Activated CD4-positive, alpha-beta T cell treated with anti-CD3 and anti-CD28 coated beads for 24 hours (primary cell): ENCODE results near the gene FOXL3.

Experiments
- DNase-seq, 2 donors: peaks; one replicate each; pipeline ENCODE4 v3.0.0-alpha.2; 2020; ENCODE audit warnings: low read depth in 2 of 2

Gene FOXL3

DNA sequence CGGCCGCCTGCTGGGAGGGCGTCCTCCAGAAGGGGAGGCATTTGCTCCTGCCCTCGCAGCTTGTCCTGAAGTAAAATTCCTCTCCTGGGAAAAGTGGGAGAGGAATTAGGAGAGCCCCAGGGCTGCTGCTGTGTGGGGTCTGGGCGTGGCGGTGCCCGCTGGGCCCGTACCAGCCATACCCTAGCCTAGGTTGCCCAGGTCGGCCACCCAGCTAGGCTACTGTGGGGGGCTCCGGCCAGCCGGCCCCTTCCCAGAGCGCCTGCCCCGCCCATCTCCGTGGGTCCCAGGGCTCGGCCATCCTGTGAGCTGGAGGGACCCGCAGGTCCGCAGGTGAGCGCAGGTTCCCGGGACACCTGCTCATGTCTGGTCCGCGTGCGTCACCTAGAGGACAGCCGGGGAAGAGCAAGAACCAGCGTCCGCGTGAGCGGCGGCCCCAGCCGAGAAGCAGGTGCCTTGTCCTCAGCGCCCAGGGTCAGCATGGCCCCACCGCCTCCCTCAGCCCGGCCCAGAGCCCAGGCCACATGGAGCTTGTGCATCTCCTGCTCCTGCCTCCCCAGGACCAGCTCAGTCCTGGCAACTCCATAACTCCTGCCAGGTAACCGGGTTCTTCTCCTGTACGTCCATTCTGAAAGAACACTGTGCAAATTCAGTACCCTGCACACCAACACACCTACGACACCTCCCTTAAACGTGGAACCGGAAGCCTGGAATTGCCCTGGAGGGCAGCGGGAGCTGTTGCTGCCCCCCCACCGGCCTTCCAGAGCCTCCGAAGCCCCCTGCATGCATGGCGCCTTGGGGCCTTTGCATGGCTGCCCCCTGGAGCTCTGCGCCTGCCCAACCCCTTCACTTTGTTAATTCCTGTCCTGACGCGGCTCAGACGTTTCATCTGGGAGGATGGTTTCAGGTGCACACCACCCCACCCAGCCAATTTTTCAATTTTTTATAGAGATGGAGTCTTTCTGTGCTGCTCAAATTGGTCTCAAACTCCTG, 22.8 kb upstream of the FOXL3 start:
- DNase-seq, result no peak

DNA sequence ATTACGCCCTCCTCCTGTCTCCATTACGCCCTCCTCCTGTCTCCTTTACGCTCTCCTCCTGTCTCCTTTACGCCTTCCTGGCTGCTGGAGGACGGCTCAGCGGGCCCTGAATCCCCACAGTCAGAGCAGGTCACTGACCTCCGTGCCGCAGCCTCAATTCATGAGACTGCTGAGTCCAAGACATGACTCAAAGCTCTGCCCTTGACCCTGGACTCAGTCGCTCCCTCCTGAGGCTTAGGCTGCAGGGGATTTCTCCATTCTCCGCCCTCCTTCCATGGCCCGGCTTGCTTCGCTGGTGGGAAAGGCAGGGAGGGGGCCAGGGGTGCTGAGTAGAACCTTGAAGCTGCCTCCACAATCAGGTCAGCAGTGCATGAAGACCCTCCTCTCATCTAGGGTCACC, 21.0 kb upstream of the FOXL3 start:
- DNase-seq, result no peak

DNA sequence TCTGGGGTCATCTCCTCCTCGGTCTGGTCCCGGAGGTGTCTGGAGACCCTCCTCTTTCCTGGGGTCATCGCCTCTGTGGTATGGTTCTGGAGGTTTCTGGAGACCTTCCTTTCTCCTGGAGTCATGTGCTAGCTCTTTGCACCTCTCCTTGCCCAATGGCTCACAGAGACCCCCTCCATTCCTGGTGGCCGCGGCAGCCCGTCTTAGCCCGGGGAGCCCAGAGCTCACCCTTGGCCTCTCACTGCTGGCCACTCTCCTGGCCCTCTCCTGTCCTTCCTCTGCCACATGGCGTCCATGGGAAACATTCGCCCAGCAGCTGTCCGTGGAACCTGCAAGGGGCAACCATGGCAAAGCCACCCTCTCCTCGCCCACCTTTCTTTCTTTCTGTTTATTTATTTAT, 20.2 kb upstream of the FOXL3 start:
- DNase-seq, result no peak

DNA sequence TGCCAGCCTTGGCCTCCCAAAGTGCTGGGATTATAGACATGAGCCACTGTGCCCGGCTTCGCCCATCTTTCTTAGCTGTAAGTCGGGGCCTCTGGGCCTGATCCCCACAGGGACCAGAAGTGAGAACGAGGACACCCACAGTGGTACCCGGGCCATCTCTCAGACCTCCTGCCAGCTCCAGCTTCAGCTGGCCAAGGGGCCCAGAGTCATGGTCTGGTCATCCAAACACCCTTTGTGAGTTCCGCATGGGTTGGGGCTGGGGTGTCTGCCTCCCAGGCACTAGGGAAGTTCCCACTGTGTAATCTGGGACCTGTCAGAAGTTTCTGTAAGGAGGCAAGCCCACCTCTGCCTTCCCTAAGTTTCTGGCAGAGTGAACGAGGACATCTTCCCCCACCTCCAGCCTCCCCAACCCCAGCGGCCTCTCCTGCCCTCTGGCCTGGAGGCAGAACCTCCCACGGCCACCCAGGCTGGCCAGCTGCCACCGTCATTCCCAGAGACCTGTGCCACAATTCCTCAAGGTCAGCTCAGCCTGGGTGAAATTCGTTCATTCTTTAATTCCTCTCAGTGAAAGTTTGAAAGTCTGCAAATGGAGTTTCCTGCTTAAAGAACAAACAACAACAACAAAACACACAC, 19.5 kb upstream of the FOXL3 start:
- DNase-seq, result no peak

DNA sequence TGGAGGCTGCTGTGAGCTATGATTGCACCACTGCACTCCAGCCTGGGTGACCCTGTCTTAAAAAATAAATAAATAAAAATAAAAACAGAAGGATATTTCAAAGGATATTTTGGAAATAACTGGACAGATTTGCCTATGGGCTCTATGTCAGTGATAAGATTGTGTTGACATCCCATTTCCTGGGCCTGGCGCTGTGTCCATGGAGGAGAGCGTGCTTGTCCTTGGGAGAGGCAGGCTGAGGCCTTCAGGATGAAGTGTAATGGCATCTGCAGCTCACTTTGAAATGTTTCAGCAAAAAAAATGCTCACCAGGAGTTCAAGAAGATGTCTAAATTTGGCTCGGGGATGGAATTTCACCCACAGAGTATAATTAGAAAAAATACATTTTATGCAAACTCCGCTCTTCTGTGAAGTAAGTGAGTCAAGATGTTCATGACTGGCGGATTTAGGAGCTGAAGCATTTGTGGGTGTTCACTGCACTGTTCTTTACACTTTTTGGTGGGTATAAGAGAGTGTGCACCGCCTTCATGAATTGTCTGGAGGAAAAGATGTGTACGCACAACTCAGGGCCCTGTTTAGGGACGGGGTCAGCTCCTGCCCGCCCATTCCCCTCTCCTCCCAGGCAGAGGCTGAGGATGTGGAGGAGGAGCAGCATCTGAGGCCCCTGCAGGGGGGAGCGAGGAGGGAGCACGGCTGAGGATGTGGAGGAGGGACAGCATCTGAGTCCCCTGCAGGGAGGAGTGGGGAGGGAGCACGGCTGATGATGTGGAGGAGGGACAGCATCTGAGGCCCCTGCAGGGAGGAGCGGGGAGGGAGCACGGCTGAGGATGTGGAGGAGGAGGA, 18.5 kb upstream of the FOXL3 start:
- DNase-seq, result no peak

DNA sequence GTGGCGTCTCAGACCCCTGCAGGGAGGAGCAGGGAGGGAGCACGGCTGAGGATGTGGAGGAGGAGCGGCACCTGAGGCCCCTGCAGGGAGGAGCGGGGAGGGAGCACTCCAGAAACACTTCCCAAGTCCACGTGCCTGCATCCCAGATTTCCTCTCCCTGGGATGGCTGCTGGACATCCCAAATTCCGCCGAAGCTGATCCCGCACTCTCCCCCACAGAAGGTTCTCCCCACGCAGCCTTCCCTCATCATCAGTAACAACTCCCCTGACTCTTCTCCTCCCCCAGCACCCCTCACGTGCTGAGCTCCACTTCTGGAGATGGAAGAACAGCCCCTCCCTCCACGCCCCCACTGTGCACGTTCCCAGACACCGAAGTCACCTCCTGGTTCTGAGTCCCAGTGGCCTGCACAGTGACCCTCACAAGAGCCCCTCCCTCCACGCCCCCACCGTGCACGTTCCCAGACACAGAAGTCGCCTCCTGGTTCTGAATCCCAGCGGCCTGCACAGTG, 17.8 kb upstream of the FOXL3 start:
- DNase-seq, result no peak

DNA sequence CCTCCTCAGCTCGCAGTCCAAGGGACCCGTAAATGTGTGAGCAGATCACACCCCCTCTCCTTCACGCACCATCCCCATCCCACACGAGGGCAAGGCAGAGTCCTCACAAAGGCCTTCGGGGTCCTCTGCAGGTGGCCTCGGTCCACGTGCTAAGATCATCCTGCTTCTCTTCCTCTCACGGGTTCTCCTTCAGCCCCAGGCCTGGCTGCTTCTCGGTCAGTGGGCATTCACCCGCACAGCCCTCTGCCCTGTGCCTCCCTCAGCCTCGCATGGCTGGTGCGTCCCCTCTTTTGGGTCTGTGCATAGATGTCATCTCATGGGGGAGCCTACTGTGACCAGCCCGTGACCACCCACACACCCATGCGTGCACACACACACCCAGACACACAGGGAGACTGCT, 17.3 kb upstream of the FOXL3 start:
- no peak for DNase-seq

DNA sequence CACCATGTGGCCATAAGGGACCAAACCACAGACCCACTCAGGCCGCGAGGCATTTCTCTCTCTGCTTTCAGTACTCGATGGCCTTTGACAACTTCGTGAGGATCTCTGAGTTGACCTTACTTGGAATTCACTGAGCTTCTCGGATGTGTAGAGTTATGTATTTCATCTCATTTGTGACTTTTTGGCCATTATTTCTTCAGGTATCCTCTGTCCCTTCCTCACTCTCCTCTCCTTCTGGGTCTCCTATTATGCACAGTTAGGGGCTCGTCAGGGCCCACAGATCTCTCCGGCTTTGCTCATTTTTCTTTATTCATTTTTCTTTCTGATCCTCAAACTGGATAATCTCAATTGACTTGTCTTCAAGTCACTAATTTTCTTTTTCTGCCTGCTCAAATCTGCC, 16.6 kb upstream of the FOXL3 start:
- DNase-seq, result no peak

DNA sequence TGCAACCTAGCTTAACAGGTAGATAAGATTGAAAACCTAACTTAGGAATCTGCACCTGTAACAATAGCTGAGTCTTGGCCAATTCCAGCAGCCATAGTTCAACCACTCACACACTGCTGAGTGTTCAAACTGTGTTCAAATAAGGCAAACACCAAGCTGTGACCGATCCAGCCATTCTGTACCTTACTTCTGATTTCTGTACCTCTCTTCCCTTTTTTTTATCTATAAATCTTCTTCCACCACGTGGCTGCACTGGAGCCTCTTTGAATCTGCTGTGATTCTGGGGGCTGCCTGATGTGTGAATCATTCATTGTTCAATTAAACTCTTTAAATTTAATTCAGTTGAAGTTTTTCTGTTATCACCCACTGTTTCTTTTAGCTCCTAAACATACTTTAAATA, 15.7 kb upstream of the FOXL3 start:
- DNase-seq, result no peak

DNA sequence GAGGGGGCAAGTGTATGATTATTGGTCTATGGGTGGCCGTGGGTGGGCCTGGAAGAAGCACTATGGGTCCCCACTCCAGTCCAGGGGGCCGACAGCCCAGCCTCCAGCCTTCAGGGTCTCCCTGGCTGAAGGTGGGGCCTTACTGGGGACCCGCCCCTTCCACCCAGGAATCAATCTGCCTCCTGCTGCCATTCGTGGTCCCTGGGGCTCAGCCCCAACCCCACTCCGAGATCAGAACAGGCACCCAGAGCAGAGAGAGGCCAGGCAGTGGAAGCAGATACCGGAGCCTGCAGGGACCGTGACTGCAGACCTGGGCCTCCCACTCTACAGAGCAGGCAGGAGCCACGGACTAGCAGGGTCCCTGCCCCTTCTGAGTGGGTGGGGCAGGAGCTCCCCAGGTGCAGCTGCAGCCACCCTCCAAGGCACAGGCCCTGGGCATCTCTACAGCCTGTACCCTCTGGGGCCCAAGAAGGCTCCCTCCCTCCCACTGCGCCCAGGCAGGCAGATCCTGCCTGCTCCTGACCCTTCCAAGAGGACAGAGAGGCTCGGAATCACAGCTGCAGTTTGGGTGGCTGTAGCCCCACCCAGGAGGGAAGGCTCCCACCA, 13.6 kb upstream of the FOXL3 start:
- DNase-seq, result no peak

DNA sequence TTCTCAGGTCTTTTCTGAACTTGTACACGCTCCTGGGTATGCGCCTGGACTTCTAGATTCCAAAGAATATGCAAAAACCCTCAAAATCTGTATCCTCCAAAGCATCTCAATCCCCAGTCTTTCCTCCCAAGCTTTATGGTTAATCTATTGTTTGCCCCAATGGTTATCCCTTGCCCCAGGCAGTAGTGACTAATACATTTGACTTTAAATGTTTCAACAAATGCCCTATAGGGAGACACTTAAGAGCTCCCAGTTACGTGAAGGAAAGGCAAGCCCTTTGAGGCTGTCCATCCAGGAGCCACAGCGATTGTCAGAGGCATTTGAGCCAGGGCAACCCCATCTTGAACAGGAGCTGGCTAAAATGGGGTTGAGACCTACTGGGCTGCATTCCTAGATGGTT, 12.7 kb upstream of the FOXL3 start:
- DNase-seq, result no peak

DNA sequence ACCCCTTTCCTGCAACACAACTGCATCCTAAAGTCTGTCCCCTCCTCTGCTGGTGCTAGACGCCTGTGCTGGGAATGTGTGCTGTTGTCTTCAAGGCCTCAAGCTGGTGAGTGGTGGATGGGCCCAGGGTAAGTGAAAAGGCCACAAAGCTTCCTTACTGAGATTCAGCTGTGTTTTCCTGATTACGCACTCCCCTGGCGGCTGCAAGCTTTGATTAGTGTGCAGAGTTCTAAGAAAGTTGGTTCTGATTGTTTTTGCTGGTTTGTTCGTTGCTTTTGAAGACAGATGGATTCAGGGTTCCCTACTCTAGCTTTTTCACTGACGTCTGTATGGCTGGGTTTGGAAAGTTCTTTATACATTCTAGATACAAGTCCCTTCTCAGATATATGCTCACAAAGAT, 11.9 kb upstream of the FOXL3 start:
- DNase-seq, result no peak

DNA sequence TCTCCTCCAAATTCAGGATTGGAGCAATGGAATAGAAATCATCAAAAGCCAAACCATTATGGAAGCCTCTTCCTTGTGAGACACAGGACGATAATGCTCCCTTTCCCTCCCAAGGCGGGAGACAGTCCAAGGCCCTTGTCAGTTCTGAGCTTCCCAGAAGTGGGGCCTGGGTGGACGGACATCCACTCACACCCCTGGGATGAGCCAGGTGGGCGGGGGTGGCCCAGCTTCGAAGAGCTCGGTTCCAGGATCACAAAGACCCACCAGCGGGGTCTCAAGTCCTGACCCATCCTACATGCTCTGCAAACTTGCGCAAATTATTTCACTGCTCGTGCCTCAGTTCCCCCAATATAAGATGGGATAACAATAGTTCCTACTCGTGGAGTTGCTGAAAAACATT, 10.1 kb upstream of the FOXL3 start:
- DNase-seq, result no peak

DNA sequence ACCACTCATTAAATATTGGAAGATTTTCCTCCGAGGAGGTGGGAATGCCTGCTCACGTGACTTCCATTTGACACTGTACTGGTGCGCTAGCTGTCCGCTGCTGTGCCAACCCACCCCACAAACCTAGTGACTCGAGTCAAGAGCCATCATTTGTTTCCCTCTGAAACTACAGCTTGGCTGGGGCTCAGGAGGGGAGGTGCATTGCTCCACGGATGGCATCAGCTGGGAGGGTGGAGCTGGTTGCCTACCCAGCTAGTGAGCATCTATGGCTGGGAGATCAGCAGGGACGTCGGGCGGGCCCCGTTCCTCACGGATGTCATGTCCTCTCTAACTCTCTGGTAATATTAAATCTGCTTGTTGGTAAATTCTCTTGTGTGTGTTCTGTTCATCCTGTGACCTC, 9.5 kb upstream of the FOXL3 start:
- no peak for DNase-seq

DNA sequence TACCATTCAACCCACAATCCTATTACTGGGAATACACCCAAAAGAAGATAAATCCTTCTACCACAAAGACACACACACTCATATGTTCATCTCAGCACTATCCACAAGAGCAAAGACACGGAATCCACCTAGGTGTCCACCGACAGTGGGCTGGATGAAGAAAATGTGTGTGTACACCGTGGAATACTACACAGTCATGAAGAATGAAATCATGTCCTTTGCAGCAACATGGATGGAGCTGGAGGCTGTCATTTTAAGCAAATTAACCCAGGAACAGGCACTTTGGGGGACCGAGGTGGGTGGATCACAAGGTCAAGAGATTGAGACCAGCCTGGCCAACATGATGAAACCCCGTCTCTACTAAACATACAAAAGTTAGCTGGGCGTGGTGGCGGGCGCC, 8.3 kb upstream of the FOXL3 start:
- DNase-seq, result no peak

DNA sequence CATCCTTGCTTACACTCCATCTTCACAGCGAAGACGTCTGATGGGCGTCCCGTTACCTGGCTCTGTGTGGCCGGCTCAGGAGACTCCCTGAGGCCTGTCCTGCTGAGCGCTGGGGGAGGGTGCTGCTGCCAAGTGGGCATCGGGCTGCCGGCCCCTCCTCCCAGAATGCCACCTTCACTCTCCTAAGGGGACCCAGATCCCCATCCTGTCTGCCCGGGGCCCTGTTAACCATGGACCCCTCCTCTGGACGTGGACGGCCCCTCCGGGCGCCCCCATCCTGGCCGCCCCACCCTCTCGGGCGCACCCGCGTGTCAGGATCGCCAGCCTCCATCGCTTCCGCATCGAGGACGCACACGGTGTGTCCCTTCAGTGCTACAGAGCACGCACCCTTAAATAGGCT, 7.3 kb upstream of the FOXL3 start:
- DNase-seq, result no peak

DNA sequence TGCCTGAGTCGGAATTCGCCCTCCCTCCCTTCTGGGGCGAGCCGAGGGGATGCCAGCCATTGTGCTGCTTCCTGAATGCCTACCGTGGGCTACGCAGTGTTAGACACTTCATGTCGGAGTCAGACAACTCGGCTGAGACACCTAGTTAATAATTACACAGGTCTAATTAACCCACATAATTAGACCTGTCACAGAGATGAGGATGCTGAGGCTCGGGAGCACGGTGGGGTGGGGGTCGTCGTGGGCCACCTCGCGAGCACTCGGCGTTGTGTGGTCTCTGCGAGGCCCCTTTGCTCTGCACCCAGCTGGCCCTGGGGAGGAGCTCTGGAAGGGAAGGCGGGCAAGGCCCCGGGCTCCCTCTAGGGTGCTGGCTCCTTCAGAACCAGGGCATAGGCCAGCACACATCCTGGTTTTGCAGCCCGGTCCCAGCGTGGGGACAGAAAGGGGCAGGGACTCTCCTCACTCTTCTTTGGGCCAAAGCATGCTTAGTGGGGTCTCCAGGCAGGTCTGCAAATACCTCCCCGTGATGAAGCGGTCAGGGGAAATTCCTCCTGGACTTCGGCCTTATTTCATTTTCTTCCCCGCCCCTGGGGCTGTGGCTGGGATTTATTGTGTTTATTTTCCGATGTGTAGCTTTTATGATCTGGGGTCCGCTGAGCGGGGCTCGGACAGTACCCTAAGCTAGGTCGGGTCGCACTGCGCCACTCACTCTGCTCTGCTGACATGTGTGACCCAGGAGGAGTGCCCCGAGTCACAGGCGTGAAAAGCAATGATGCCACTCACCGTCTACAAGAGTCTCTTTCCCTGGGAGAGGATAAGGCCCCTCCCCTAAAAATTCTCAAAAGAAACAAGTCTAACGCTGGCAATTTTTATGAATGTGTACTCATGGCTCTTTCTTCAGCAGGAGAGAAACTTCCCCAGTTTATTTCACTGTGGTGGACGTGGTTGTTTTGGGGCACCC, 4.9 kb upstream of the FOXL3 start:
- no peak for DNase-seq

DNA sequence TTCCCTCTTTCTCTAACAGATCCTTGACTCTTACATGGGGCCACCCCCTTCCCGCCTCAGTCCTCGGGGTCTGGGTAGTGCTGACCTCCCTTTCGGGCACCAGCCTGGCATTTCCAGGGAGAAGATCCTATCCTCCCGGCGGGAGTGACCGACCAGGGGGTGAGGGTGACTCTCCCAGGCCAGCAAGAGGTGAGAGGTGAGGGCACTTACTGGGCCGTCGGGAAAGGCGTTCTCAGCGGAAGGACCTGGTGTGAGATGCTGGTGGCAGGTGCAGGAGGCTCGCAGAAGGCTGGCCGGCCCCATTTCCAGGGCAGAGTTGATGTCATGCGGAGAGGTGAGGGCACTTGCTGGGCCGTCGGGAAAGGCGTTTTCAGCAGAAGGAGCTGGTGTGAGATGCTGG, 4.2 kb upstream of the FOXL3 start:
- no peak for DNase-seq

DNA sequence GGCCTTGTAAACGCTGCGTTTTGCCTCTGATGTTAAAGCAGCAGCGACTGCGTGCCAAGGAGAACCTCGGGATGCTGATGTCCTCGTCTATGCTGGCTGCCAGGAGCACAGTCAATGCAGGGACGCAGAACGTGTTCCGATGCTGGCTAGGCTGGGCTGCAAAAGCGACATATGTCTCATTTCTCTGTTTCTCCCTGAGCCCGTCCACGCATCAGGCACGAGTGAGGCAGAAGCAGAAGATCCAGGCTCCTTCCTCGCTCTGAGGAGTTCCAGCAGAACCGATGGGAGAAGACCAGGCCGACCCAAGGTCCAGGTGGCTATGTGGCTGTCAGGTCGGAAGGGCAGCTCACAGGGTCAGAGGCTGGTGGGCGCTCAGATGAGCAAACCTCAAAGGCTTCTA, 3.7 kb upstream of the FOXL3 start:
- DNase-seq, result no peak

DNA sequence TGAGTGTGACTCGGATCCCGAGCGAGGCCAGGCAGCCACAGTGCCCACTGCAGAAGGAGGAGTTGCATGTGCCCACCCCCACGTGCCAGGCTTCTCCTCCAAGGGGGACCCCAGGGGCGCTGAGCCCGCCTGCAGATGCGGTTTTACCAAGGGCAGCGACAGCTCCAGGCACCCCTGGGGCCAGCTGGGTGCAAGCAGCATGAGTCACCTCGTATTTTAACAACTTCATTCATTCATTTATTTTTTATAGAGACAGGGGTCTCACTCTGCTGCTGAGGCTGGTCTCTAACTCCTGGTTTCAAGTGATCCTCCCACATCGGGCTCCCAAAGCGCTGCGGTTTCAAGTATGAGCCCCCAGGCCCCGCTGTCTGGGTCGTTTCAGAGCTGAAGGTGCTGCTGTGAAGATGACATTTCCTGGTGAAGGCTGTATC, 1.3 kb upstream of the FOXL3 start:
- DNase-seq, result no peak
